HepG2 (cell line): ENCODE data around the gene VAX1. TPM values are rescaled to one million over a fixed set of nuclear protein-coding genes. Genes with fewer than 3 reads are reported as not detected.

ENCODE experiments used
- ATAC-seq: fragments of 200-7000 bp; cut with Tn5 transposase; 3 replicates; pipeline ENCODE4 v1.9.1; 2020; ENCODE audit warnings: mild to moderate bottlenecking, moderate library complexity
- BruUV-seq: library from RNA; stranded (reverse); fragments of 400-500 nt; replicated peaks from 2 replicates; lab custom pipeline; 2021; lab: Mats Ljungman, UMichigan
- CTCF ChIA-PET: fragments of 300-600 bp; formaldehyde crosslinking; extraction: SDS; loops from one replicate; lab custom pipeline; 2021; ENCODE audit warnings: low total read pairs, inconsistent platforms, low intra/inter-chr PET ratio; lab: Yijun Ruan, JAX
- POLR2A ChIA-PET: fragments of 350-600 bp; sonication (Branson Sonifier 250); formaldehyde crosslinking; loops from one replicate; lab custom pipeline; 2020; ENCODE audit warnings: antibody characterized with exemption, inconsistent platforms; lab: Yijun Ruan, JAX
- DNase-seq: peaks from one replicate; pipeline ENCODE4 v3.0.0-alpha.2; 2015; ENCODE audit warnings: low spot score
- FAIRE-seq: peaks from 3 replicates; lab custom pipeline; 2011; peaks lifted over from hg19 to GRCh38; lab: Jason Lieb, UNC
- H2AFZ ChIP-seq: one replicate; pipeline ENCODE4 v1.6.1; 2011; ENCODE audit warnings: low read length, inconsistent platforms
- H3K27ac ChIP-seq: fragments of 300-600 bp; 3 replicates; pipeline ENCODE4 v1.8.0; 2011; ENCODE audit warnings: mixed run types, mild to moderate bottlenecking, mixed read lengths, low read length, inconsistent platforms; ENCODE audit not compliant: insufficient read depth; ENCODE audit errors: extremely low read length
- H3K27me3 ChIP-seq, 2 experiments: fragments of 200-600 bp in 1 of 2; 2 replicates in 1 of 2; 3 replicates in 1 of 2; pipeline versions ENCODE4 v1.6.0 to v1.8.0; 2011; ENCODE audit warnings: low read length in 2 of 2, mild to moderate bottlenecking in 2 of 2, moderate library complexity in 2 of 2, inconsistent platforms in 1 of 2; ENCODE audit not compliant: insufficient read depth in 2 of 2, control insufficient read depth in 1 of 2
- H3K36me3 ChIP-seq, 2 experiments: fragments of 200-600 bp in 1 of 2; replicated peaks in 1 of 2; 2 replicates in 1 of 2; 3 replicates in 1 of 2; pipeline versions ENCODE4 v1.5.1 to v1.8.0; 2011; ENCODE audit warnings: low read length in 2 of 2, inconsistent platforms in 1 of 2; ENCODE audit not compliant: insufficient read depth in 2 of 2, control insufficient read depth in 1 of 2
- H3K4me1 ChIP-seq: 2 replicates; pipeline ENCODE4 v1.5.1; 2012; ENCODE audit warnings: low read length, inconsistent platforms; ENCODE audit not compliant: insufficient read depth
- H3K4me2 ChIP-seq: 2 replicates; pipeline ENCODE4 v1.6.0; 2011; ENCODE audit warnings: low read depth, low read length, inconsistent platforms
- H3K4me3 ChIP-seq, 3 experiments: fragments of 200-600 bp in 1 of 3; sonication (generic), shearing (Covaris generic) in 1 of 3; replicated peaks in 1 of 3; 2 replicates each; pipeline ENCODE4 v1.5.1; 2011 to 2016; ENCODE audit warnings: low read length in 3 of 3, inconsistent platforms in 2 of 3, low read depth in 2 of 3, mild to moderate bottlenecking in 2 of 3, control low read depth in 1 of 3, mixed read lengths in 1 of 3; ENCODE audit not compliant: insufficient read depth in 1 of 3
- H3K79me2 ChIP-seq: one replicate; pipeline ENCODE4 v1.6.1; 2011; ENCODE audit warnings: low read length, inconsistent platforms; ENCODE audit not compliant: insufficient read depth
- H3K9ac ChIP-seq: 2 replicates; pipeline ENCODE4 v1.6.0; 2011; ENCODE audit warnings: mild to moderate bottlenecking, low read depth, low read length, inconsistent platforms; ENCODE audit not compliant: insufficient read depth
- H3K9me3 ChIP-seq: 2 replicates; pipeline ENCODE4 v1.5.1; 2012; ENCODE audit warnings: mild to moderate bottlenecking, low read length
- H4K20me1 ChIP-seq: 2 replicates; pipeline ENCODE4 v1.6.0; 2011; ENCODE audit warnings: inconsistent platforms, mild to moderate bottlenecking, low read length, moderate library complexity; ENCODE audit not compliant: insufficient read depth
- CEBPZ ChIP-seq: IDR thresholded peaks from 2 replicates; pipeline ENCODE4 v1.6.1; 2012; ENCODE audit warnings: low read length, improper control_type of control experiment
- MYC ChIP-seq: sonication (generic); formaldehyde crosslinking; IDR thresholded peaks from 2 replicates; pipeline ENCODE4 v1.9.0; 2021; ENCODE audit warnings: missing genetic modification reagents, borderline replicate concordance
- NRL ChIP-seq: sonication (generic); formaldehyde crosslinking; IDR thresholded peaks from 2 replicates; pipeline ENCODE4 v1.5.0; 2020; ENCODE audit warnings: missing genetic modification reagents, mild to moderate bottlenecking, moderate library complexity, borderline replicate concordance
- TEAD3 ChIP-seq: optimal IDR thresholded peaks from 2 replicates; pipeline ENCODE3; 2016; ENCODE audit warnings: borderline replicate concordance
- TERF1 ChIP-seq: sonication (generic); formaldehyde crosslinking; IDR thresholded peaks from 2 replicates; pipeline ENCODE4 v1.8.0; 2022; ENCODE audit warnings: mild to moderate bottlenecking, missing genetic modification reagents, moderate library complexity
- TOPORS ChIP-seq: sonication (generic); formaldehyde crosslinking; IDR thresholded peaks from 2 replicates; pipeline ENCODE4 v1.8.0; 2023; ENCODE audit warnings: mild to moderate bottlenecking, missing genetic modification reagents
- ZBTB40 ChIP-seq, 2 experiments: fragments of 450-650 bp in 1 of 2; sonication (generic) in 1 of 2; formaldehyde crosslinking in 1 of 2; IDR thresholded peaks; 2 replicates each; pipeline versions ENCODE4 v1.6.1 to v1.8.0; 2016 to 2022; ENCODE audit warnings: antibody characterized with exemption in 1 of 2, mild to moderate bottlenecking in 1 of 2, missing genetic modification reagents in 1 of 2
- ZFP91 ChIP-seq: sonication (generic); formaldehyde crosslinking; IDR thresholded peaks from 2 replicates; pipeline ENCODE4 v1.9.0; 2022; ENCODE audit warnings: missing genetic modification reagents, mild to moderate bottlenecking, borderline replicate concordance
- WGBS: methylation state at CpG from one replicate; pipeline ENCODE4 v1.1.6; 2017; ENCODE audit warnings: low lambda C conversion rate; 5-methylcytosine and 5-hydroxymethylcytosine counted together
- in situ Hi-C: cut with HindIII; loops from 2 replicates; pipeline ENCODE4 v1.10.0; 2017; ENCODE audit warnings: low pct_unique_long_range_greater_than_20kb; ENCODE audit not compliant: extremely low pct_ligation_motif_present
- intact Hi-C: fragments of 100-400 bp; cut with micrococcal nuclease; formaldehyde crosslinking; loops from one replicate; pipeline ENCODE4 v1.10.0; 2022; ENCODE audit not compliant: unreplicated experiment
- polyA plus RNA-seq, 8 experiments: library from polyadenylated mRNA; depleted of rRNA in 3 of 8; stranded (reverse) in 7 of 8; unstranded in 1 of 8; fragments of >200 nt; fragmentation: Illumina TruSeq in 4 of 8; extraction: Trizol in 4 of 8; gene quantifications; 2 replicates each; pipeline versions ENCODE4 v1.2.1 to v1.2.3, GENCODE V29; 2011 to 2016; ENCODE audit warnings: low read depth in 4 of 8, missing spikeins in 1 of 8, mixed read lengths in 1 of 8; ENCODE audit not compliant: insufficient read depth in 1 of 8
- total RNA-seq, 5 experiments: library from RNA; depleted of rRNA; stranded (reverse); fragments of >200 nt; fragmentation: Illumina TruSeq; extraction: Trizol; gene quantifications; 2 replicates each; pipeline ENCODE4 v1.2.3, GENCODE V29; 2016; ENCODE audit warnings: low read depth in 1 of 5

VAX1 gene
- total and polyA plus RNA-seq, 2 of the 13 experiments (the other 11 are each of a cell fraction or from before 2014, with no cell fraction given) = not detected

- ATAC-seq (no peak), FAIRE-seq (no peak), DNase-seq (no peak)
- POLR2A ChIA-PET = no interaction called here
- Histone ChIP-seq H3K27ac (no peak overlapping the region), H3K79me2 (no peaks in the 10 kb centered on the region), H2AFZ (no peak overlapping the region), H3K4me1 (peaks cover 10% of the 10 kb centered on the region; the same call in 1 of the 2 replicates), H3K9me3 (no peaks in the 10 kb centered on the region), H3K9ac (no peak overlapping the region), H3K36me3 (no peaks in the 10 kb centered on the region), H3K4me2 (no peak overlapping the region), H4K20me1 (no peaks in the 10 kb centered on the region), H3K4me3 (no peak overlapping the region), H3K27me3 (peaks cover 17 to 87% of the 10 kb centered on the region in 2 experiments)
- in situ Hi-C loops (no loop called here), intact Hi-C loops (no loop called here)
- CTCF ChIA-PET = no interaction called here
- BruUV-seq = no TSS peak
- WGBS = 47% methylated on average over 5 of the region's 6 CpGs
- no peak for TF ChIP-seq NRL (CRISPR knock-in tag)
- TF ChIP-seq ZFP91 (CRISPR knock-in tag) = no peak
- no peak for TF ChIP-seq CEBPZ
- no peak for TF ChIP-seq TERF1 (CRISPR knock-in tag)
- TF ChIP-seq TEAD3 (CRISPR knock-in tag) = no peak
- TF ChIP-seq ZBTB40 (IDR thresholded peaks at IDR 0.05) = no peak
- TF ChIP-seq ZBTB40 (CRISPR knock-in tag; IDR thresholded peaks at IDR 0.05) = no peak
- no peak for TF ChIP-seq MYC (CRISPR knock-in tag)
- TF ChIP-seq TOPORS = no peak
Measured at GRCh38 chr10:117135026-117135372, 3.1 kb downstream of the VAX1 start.
